Measurements from ENCODE around the gene TMEM272. TPM values are rescaled to one million over a fixed set of nuclear protein-coding genes. Genes with fewer than 3 reads are reported as not detected.

The TMEM272 gene
- under 1 TPM in 1 of 5 donors, not detected in 4; 0.37 TPM for total RNA-seq
- under 1 TPM in 1 of 3 donors, not detected in 2; 0.03 TPM for polyA plus RNA-seq
- long read RNA-seq, donor 1: 0 reads
- long read RNA-seq, donor 2: 0 reads
- long read RNA-seq, donor 3: 0 reads
- long read RNA-seq, donor 4: 0 reads
- long read RNA-seq, donor 5: 0 reads
- long read RNA-seq, donor 6: 0 reads
- long read RNA-seq, donor 7: 0 reads
- long read RNA-seq, donor 8: 0 reads
- long read RNA-seq, donor 9: 0 reads
- long read RNA-seq, donor 10: 0 reads

- TF ChIP-seq EP300 (IDR thresholded peaks at IDR 0.05) (no peak), CTCF (IDR thresholded peaks at IDR 0.05) (peak in 5 of 7 experiments; percentile 66 to 84 (median 75)), POLR2AphosphoS5 (IDR thresholded peaks at IDR 0.05) (no peak), POLR2A (IDR thresholded peaks at IDR 0.05) (no peak)
- H3K36me3 ChIP-seq: no peaks in the 10 kb centered on the region
- no peaks in the 10 kb centered on the region for H3K9me3 ChIP-seq
- 35 to 47% (median 39%) methylated on average over 15 to 20 of the region's 20 CpGs for WGBS, 5 donors
- peak; percentile 57 to 77 for DNase-seq
- intact Hi-C loops (cut with DNase I; ENCODE audit: low total_unique reads): no loop called here
- H3K27me3 ChIP-seq: peaks cover 0 to 17% (median 3%) of the 10 kb centered on the region in 3 donors
- H3K4me1 ChIP-seq: peaks cover 0 to 8% (median 8%) of the 10 kb centered on the region in 4 donors
- H3K4me3 ChIP-seq: peak within 1 kb of the TSS in 2 of 4 donors; percentile 16 to 19
- H3K27ac ChIP-seq: no peak within 1 kb of the TSS
These were observed at the start of gene TMEM272 for GRCh38 chr13:51844862-51845573. Gene TMEM272 (minus strand): TSS chr13:51845177. CDS start chr13:51838530, 6,647 bp downstream.

- Histone ChIP-seq H3K4me3 (no peak overlapping the region), H3K36me3 (no peaks in the 10 kb centered on the region), H3K27me3 (no peaks in the 10 kb centered on the region), H3K27ac (no peak overlapping the region), H3K4me1 (no peaks in the 10 kb centered on the region), H3K9me3 (no peaks in the 10 kb centered on the region)
- intact Hi-C loops (cut with DNase I; ENCODE audit: low total_unique reads): loop anchor here (10.0 kb wide), 1 partner anchor 231 kb away; the partner anchor contains the start of gene NEK5
- 92 to 96% (median 94%) methylated on average over 4 of the region's 4 CpGs for WGBS, 5 donors
- TF ChIP-seq CTCF (IDR thresholded peaks at IDR 0.05) (no peak), POLR2AphosphoS5 (IDR thresholded peaks at IDR 0.05) (no peak), POLR2A (IDR thresholded peaks at IDR 0.05) (no peak), EP300 (IDR thresholded peaks at IDR 0.05) (no peak)
- no peak for DNase-seq
These were observed 49.3 kb upstream of the TMEM272 start for GRCh38 chr13:51894239-51894638.

- intact Hi-C loops (cut with DNase I; ENCODE audit: low total_unique reads): loop anchor here (10.0 kb wide), 1 partner anchor 232 kb away; the partner anchor contains the start of gene NEK5
- WGBS, 5 donors: 61 to 76% (median 70%) methylated on average over 3 of the region's 3 CpGs
- Histone ChIP-seq H3K9me3 (no peaks in the 10 kb centered on the region), H3K36me3 (no peaks in the 10 kb centered on the region), H3K27me3 (no peaks in the 10 kb centered on the region), H3K4me1 (no peaks in the 10 kb centered on the region), H3K4me3 (no peak overlapping the region), H3K27ac (no peak overlapping the region)
- no peak for DNase-seq
- TF ChIP-seq EP300 (IDR thresholded peaks at IDR 0.05): no peak
These were observed 47.7 kb upstream of the TMEM272 start for GRCh38 chr13:51892657-51893056.

GRCh38 chr13:51887468-51887867, 42.5 kb upstream of the TMEM272 start:
- Histone ChIP-seq H3K27me3 (no peaks in the 10 kb centered on the region), H3K27ac (no peak overlapping the region), H3K4me3 (no peak overlapping the region), H3K36me3 (no peaks in the 10 kb centered on the region), H3K4me1 (no peaks in the 10 kb centered on the region), H3K9me3 (peaks cover 0 to 11% (median 0%) of the 10 kb centered on the region in 4 donors)
- no peak for DNase-seq
- no peak for TF ChIP-seq EP300 (IDR thresholded peaks at IDR 0.05)
- no peak for TF ChIP-seq POLR2A (IDR thresholded peaks at IDR 0.05)
- no peak for TF ChIP-seq CTCF (IDR thresholded peaks at IDR 0.05)
- no peak for TF ChIP-seq POLR2AphosphoS5 (IDR thresholded peaks at IDR 0.05)
- intact Hi-C loops (cut with DNase I; ENCODE audit: low total_unique reads): no loop called here
- WGBS, 5 donors: 66 to 84% (median 71%) methylated on average over 2 of the region's 2 CpGs

Measured in stomach (tissue), 19 donors.